Breast epithelium (tissue), 4 donors: ENCODE data around the gene DACT3. TPM values are rescaled to one million over a fixed set of nuclear protein-coding genes. Genes with fewer than 3 reads are reported as not detected.

Experiments
- DNase-seq, 2 donors: peaks; one replicate each; pipeline ENCODE4 v3.0.0-alpha.2; 2019; ENCODE audit warnings: low spot score in 2 of 2
- H3K27ac ChIP-seq, 2 donors: fragments of 200-600 bp; sonication (generic) in 1 of 2; one replicate each; pipeline ENCODE4 v1.5.1; 2016 to 2019; ENCODE audit warnings: mild to moderate bottlenecking in 1 of 2
- H3K27me3 ChIP-seq, 2 donors: fragments of 200-600 bp; sonication (generic) in 1 of 2; one replicate each; pipeline versions ENCODE4 v1.5.1 to v1.6.0; 2017 to 2019; ENCODE audit warnings: control low read depth in 1 of 2, mild to moderate bottlenecking in 1 of 2
- H3K36me3 ChIP-seq: fragments of 200-600 bp; one replicate; pipeline ENCODE4 v1.5.1; 2019
- H3K4me1 ChIP-seq, 2 donors: fragments of 200-600 bp; sonication (generic); one replicate each; pipeline ENCODE4 v1.5.1; 2016 to 2019; ENCODE audit warnings: control low read depth in 1 of 2
- H3K4me3 ChIP-seq, 3 donors: fragments of 200-600 bp; sonication (generic); 1 replicate in 2 of 3; 2 replicates in 1 of 3; pipeline ENCODE4 v1.5.1; 2016 to 2019; ENCODE audit warnings: mild to moderate bottlenecking in 3 of 3, moderate library complexity in 2 of 3
- H3K9me3 ChIP-seq, 2 donors: fragments of 200-600 bp; sonication (generic) in 1 of 2; one replicate each; pipeline ENCODE4 v1.5.1; 2016 to 2019; ENCODE audit warnings: control low read depth in 1 of 2
- POLR2A ChIP-seq: fragments of 450-650 bp; IDR thresholded peaks from one replicate; pipeline ENCODE4 v1.6.1; 2016; ENCODE audit warnings: antibody characterized with exemption, mild to moderate bottlenecking, moderate library complexity
- POLR2AphosphoS5 ChIP-seq, 3 donors: sonication (generic); formaldehyde crosslinking; IDR thresholded peaks; one replicate each; pipeline ENCODE4 v1.6.1; 2017; ENCODE audit warnings: antibody characterized with exemption in 3 of 3
- intact Hi-C: fragments of 100-400 bp; cut with DNase I; formaldehyde crosslinking; loops from one replicate; pipeline ENCODE4 v1.15.1; 2023; ENCODE audit warnings: low total_unique reads
- total RNA-seq, 3 donors: library from RNA; depleted of rRNA; stranded (reverse); fragments of >200 nt; gene quantifications; one replicate each; pipeline ENCODE4 v1.1.0, GENCODE V29; 2016
- TF ChIP-seq, protein P1 (sequence below), 3 donors: fragments of 450-650 bp; IDR thresholded peaks; one replicate each; pipeline ENCODE4 v1.5.1; 2016 to 2017; ENCODE audit warnings: antibody characterized with exemption in 3 of 3, mild to moderate bottlenecking in 3 of 3, moderate library complexity in 3 of 3

Gene DACT3, protein sequence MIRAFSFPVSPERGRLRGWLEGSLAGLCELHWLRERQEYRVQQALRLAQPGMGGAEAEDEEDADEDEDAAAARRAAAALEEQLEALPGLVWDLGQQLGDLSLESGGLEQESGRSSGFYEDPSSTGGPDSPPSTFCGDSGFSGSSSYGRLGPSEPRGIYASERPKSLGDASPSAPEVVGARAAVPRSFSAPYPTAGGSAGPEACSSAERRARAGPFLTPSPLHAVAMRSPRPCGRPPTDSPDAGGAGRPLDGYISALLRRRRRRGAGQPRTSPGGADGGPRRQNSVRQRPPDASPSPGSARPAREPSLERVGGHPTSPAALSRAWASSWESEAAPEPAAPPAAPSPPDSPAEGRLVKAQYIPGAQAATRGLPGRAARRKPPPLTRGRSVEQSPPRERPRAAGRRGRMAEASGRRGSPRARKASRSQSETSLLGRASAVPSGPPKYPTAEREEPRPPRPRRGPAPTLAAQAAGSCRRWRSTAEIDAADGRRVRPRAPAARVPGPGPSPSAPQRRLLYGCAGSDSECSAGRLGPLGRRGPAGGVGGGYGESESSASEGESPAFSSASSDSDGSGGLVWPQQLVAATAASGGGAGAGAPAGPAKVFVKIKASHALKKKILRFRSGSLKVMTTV
- total RNA-seq: 1 to 10 TPM in 2 of 3 donors, under 1 TPM in 1; 0.48 to 3.9 (median 1.9) TPM

GRCh38 chr19:46661020-46661731 is at the start of gene DACT3:
Gene DACT3, minus strand, starts transcription at chr19:46661182. Its CDS starts 118 bp downstream, at chr19:46661064.
- no peaks in the 10 kb centered on the region for H3K9me3 ChIP-seq
- intact Hi-C loops: loop anchor here (5.0 kb wide), 1 partner anchor 44 kb away; no protein-coding TSS in a partner anchor
- peak; percentile 100 for DNase-seq
- H3K36me3 ChIP-seq: no peaks in the 10 kb centered on the region
- H3K27ac ChIP-seq: peak within 1 kb of the TSS; percentile 82 to 83
- TF ChIP-seq, protein P1, sequence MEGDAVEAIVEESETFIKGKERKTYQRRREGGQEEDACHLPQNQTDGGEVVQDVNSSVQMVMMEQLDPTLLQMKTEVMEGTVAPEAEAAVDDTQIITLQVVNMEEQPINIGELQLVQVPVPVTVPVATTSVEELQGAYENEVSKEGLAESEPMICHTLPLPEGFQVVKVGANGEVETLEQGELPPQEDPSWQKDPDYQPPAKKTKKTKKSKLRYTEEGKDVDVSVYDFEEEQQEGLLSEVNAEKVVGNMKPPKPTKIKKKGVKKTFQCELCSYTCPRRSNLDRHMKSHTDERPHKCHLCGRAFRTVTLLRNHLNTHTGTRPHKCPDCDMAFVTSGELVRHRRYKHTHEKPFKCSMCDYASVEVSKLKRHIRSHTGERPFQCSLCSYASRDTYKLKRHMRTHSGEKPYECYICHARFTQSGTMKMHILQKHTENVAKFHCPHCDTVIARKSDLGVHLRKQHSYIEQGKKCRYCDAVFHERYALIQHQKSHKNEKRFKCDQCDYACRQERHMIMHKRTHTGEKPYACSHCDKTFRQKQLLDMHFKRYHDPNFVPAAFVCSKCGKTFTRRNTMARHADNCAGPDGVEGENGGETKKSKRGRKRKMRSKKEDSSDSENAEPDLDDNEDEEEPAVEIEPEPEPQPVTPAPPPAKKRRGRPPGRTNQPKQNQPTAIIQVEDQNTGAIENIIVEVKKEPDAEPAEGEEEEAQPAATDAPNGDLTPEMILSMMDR (IDR thresholded peaks at IDR 0.05): peak in 2 of 3 donors; percentile 15 to 39
- TF ChIP-seq POLR2A: no peak
- TF ChIP-seq POLR2AphosphoS5 (IDR thresholded peaks at IDR 0.05): peak; percentile 24 to 73 (median 38)
- H3K27me3 ChIP-seq: peaks cover 0 to 18% of the 10 kb centered on the region in 2 donors
- peak within 1 kb of the TSS; percentile 54 to 88 (median 63) for H3K4me3 ChIP-seq
- H3K4me1 ChIP-seq: peaks cover 5 to 12% of the 10 kb centered on the region in 2 donors

DNA sequence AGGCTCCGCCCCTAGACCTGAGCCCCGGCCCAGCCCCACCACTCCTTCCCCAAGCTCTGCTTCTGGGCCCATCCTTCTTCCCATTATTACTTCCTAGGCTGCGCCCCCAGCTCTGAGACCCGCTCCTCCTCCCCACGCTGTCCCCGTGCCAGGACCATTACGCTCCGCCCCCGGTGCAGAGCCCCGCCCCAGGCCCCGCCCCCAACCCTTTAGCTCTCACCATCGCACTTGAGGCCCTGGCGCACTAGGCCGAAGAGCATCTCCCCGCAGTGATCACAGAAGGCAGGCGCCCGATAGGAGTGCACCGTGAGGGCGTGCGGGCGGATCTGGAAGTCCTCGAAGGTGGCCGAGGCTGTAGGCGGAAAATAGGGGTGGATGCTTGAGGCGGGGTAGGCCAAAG is 49.7 kb upstream of the DACT3 start:
- DNase-seq: no peak
- no peaks in the 10 kb centered on the region for H3K36me3 ChIP-seq
- intact Hi-C loops: no loop called here
- H3K4me1 ChIP-seq: peaks cover 0 to 4% of the 10 kb centered on the region in 2 donors
- H3K27me3 ChIP-seq: no peaks in the 10 kb centered on the region
- no peaks in the 10 kb centered on the region for H3K9me3 ChIP-seq
- H3K27ac ChIP-seq: no peak overlapping the region
- no peak overlapping the region for H3K4me3 ChIP-seq
- TF ChIP-seq, protein P1 (IDR thresholded peaks at IDR 0.05): no peak
- TF ChIP-seq POLR2AphosphoS5 (IDR thresholded peaks at IDR 0.05) (no peak), POLR2A (no peak)

GRCh38 chr19:46704379-46705076 is 43.5 kb upstream of the DACT3 start:
- no peaks in the 10 kb centered on the region for H3K27me3 ChIP-seq
- H3K36me3 ChIP-seq: peaks cover 5% of the 10 kb centered on the region
- H3K4me3 ChIP-seq: no peak overlapping the region
- no peaks in the 10 kb centered on the region for H3K4me1 ChIP-seq
- no peaks in the 10 kb centered on the region for H3K9me3 ChIP-seq
- H3K27ac ChIP-seq: no peak overlapping the region
- intact Hi-C loops: no loop called here
- TF ChIP-seq POLR2A: no peak
- TF ChIP-seq, protein P1 (IDR thresholded peaks at IDR 0.05): peak; percentile 76 to 90 (median 79)
- DNase-seq: peak; percentile 41 to 75

GRCh38 chr19:46700704-46701103 is 39.7 kb upstream of the DACT3 start:
- TF ChIP-seq, protein P1 (IDR thresholded peaks at IDR 0.05): no peak
- TF ChIP-seq POLR2A (no peak), POLR2AphosphoS5 (IDR thresholded peaks at IDR 0.05) (no peak)
- Histone ChIP-seq H3K36me3 (peaks cover 5% of the 10 kb centered on the region), H3K9me3 (no peaks in the 10 kb centered on the region), H3K4me3 (no peak overlapping the region), H3K4me1 (no peaks in the 10 kb centered on the region), H3K27ac (no peak overlapping the region), H3K27me3 (no peaks in the 10 kb centered on the region)
- intact Hi-C loops: no loop called here
- no peak for DNase-seq
